Stimulated activated naive CD4-positive, alpha-beta T cell (primary cell): ENCODE measurements around the gene CYP1A2.
A peak's percentile ranks its signal among the peaks of the same experiment; 100 is the strongest.
"Not testable (repeated sequence)": the region's sequence is repeated elsewhere in the genome, so short reads cannot be mapped to it uniquely, and the experiment has no call there.

ENCODE experiments used
- DNase-seq, 6 experiments: peaks; one replicate each; lab custom pipeline; 2025; lab: John Stamatoyannopoulos, UW

The CYP1A2 gene

GRCh38 chr15:74776821-74777768 is 28.4 kb downstream of the CYP1A2 start:
- peak; percentile 43 to 62 (median 60) for DNase-seq

DNA sequence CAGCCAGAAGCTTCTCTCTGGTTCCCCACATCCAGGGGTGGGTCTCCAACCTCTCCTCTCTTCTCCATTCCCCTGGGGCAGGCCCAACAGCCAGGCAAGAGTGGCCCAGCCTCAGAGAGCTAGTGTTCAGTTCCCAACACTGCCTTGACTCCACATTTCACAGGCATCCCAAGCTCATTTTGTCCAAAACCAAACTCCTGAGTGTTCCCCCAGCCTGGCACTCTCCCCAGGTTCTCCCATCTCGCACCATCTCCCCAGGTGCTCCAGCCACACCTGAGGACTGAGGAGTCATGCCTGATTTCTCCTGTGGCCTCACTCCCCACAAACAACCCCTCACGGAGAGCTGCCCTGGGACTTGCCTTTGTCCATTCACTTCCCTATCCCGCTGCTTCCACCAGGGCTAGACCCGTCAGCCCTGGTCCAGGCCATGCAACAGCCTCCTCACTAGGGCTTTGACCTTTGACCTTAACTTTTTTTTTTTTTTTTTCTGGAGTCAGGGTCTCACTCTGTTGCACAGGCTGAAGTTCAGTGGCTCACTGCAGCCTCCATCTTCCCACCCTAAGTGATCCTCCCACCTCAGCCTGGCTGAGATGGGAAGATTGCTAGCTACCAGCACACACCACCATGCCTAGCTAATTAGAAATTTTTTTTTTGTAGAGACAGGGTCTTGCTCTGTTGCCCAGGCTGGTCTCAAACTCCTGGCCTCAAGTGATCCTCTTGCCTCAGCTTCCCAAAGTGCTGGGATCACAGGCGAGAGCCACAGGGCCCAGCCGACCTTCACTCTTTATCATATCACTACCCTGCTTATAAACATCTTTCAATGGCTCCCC is 29.3 kb downstream of the CYP1A2 start:
- no peak for DNase-seq

- DNase-seq, result no peak
These were observed 29.9 kb downstream of the CYP1A2 start for GRCh38 chr15:74778599-74778970.

DNA sequence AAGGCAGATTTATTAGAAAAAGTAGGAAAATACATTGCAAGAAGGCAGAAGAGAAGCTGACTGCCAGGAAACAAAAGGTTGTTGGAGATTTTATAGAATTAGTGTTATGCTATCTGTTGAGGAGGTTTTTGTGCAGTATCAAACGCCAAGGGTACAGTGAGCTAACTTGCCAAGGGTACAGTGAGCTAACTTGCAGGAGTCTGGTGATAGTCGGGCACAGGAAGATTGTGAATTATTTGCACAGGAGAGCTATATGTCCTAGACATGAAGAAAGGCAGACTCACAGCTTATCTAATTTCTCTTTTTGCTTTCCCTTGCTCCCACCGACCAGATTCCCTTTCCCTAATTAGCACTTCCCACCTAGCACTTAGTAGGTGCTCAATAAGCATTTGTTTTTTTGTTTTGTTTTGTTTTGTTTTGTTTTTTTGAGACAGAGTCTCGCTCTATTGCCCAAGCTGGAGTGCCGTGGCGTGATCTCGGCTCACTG is 30.6 kb downstream of the CYP1A2 start:
- DNase-seq, result peak in 1 of 6 experiments; percentile 10

- DNase-seq, result peak; percentile 19 to 55 (median 30)
These were observed 32.1 kb downstream of the CYP1A2 start for GRCh38 chr15:74780523-74781430.

DNA sequence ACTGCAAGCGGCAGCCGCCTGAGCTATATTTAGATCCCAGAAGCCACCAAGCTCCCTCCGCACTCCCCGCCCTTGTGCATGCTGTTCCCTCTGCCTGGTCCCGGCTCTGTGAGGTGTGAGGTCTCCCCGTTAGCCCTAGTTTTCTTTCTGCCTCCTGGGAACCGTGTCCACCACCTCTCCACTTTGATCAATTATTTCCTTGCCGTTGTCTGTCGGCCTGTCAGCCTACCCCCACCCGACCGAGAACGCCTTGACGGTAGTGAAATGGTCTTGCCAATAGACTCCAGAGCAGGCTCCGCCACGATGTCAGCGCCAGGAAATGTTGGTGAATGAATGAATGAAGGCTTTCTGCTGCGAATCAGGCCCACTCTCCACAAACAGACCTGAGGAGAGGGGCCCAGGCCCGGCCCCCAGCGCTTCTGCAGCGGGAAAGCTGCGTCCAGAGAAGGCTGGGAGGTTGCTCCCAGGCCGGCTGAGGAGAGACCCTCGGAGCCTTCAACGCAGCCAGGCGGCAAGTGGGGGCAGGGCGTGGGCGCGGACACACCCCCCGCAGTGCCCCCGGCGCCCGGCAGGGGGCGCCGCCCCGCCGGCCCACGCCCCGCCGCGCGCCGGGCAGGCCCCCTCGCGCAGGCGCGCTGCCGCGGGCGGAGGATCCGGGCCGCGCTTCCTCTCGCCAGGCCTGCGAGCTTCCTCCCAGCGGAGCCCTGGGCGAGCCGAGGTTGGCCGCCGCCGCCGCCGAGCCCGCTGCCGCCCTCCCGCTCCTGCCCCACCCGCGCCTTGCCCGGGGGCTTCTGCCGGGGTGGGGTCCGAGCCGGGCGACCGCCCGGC is 33.0 kb downstream of the CYP1A2 start, which contains the start of gene CSK:
Gene CSK (plus strand): TSS at position 650 of the 828 bp plus-strand sequence. CDS start 16,218 bp downstream, outside the sequence.
- peak; percentile 66 to 91 (median 76) for DNase-seq

- peak; percentile 43 to 75 (median 60) for DNase-seq
These were observed 33.8 kb downstream of the CYP1A2 start for GRCh38 chr15:74782259-74783071.

- peak in 4 of 6 experiments; percentile 15 to 27 (median 24) for DNase-seq
These were observed 34.6 kb downstream of the CYP1A2 start for GRCh38 chr15:74783072-74783807.

DNA sequence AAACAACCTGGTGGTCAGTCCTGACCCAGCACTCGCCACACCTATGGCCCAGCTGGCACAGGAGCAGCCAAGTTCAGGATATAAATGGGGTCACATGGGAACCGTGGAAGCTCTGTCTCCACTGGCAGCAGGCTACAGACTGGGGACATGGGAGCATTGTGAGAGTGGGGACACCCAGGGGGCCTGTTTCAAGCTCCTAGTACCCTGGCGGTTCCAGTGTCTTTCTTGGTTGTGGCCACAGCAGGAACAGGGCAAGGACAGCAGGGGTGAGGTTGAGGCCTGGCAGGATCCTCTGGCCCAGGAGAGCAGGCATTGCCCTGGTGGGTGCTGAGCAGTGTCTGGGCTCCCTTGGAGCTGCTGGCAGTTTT is 35.1 kb downstream of the CYP1A2 start:
- no peak for DNase-seq

GRCh38 chr15:74784426-74785193 is 36.0 kb downstream of the CYP1A2 start:
- peak in 2 of 6 experiments; percentile 13 to 47 for DNase-seq

- DNase-seq, result peak in 3 of 6 experiments; percentile 19 to 47 (median 33)
These were observed 36.8 kb downstream of the CYP1A2 start for GRCh38 chr15:74785194-74786032.

DNA sequence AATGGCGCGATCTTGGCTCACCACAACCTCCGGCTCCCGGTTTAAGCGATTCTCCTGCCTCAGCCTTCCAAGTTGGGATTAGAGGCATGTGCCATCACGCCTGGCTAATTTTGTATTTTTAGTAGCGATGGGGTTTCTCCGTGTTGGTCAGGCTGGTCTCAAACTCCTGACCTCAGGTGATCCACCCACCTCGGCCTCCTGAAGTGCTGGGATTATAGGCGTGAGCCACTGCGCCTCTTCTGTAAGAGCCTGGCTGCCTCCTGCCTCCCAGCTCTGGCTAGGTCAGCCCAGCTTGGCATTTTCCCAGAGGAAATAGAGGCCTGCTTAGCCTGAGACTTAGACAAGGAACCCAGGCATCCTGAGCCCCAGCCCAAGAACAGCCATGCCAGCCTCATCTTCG is 37.4 kb downstream of the CYP1A2 start:
- DNase-seq, result not testable (repeated sequence)

GRCh38 chr15:74786551-74787165 is 38.0 kb downstream of the CYP1A2 start:
- DNase-seq, result no peak

GRCh38 chr15:74787251-74788041 is 38.8 kb downstream of the CYP1A2 start:
- peak; percentile 83 to 98 (median 95) for DNase-seq

DNA sequence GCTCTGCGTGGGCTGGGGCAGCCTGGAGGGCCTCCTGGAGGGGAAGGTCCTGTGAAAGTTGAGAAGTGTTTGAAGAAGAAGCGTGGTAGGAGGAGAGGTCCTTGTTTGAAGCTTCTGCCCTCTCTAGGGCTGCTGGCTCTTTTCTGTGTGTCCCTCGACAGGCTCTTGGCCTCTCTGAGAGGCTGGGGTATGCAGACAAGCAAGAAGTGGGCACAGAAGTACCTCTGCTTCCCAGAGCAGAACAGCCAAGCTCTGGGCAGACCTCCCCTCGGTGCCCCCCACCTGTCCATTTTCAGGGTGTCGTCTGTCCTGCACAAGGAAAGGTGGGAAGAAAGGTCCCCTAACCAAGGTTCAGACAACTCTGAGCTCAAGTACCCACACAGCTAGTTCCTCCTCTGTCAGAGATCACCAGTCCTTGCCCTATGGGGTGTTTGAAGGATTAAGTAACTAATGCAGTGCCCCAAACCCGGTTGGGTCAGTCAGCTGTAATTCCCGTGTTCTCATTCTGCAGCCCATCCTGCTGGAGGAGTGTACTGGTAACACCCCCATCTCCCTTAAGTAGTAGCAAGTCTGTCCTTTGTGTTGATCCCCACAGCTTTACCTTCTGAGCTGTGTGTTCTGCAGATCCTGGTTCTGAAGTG is 39.5 kb downstream of the CYP1A2 start:
- peak in 2 of 6 experiments; percentile 45 to 56 for DNase-seq
